Transverse colon (tissue), 4 donors: Measurements from ENCODE around the gene FAM174C. TPM values are rescaled to one million over a fixed set of nuclear protein-coding genes. Genes with fewer than 3 reads are reported as not detected.
"Not testable (repeated sequence)": the region's sequence is repeated elsewhere in the genome, so short reads cannot be mapped to it uniquely, and the experiment has no call there.

Experiments
- DNase-seq: peaks from one replicate; pipeline ENCODE4 v3.0.0-alpha.2; 2019
- H3K27ac ChIP-seq, 4 donors: fragments of 200-600 bp; sonication (generic); 2 replicates each; pipeline ENCODE4 v1.5.1; 2016 to 2018; ENCODE audit warnings: inconsistent platforms in 4 of 4
- H3K27me3 ChIP-seq: fragments of 200-600 bp; sonication (generic); 2 replicates; pipeline ENCODE4 v1.5.1; 2017; ENCODE audit warnings: inconsistent platforms
- H3K36me3 ChIP-seq, 4 donors: fragments of 200-600 bp; sonication (generic); 2 replicates each; pipeline ENCODE4 v1.5.1; 2017 to 2019; ENCODE audit warnings: inconsistent platforms in 4 of 4
- H3K4me1 ChIP-seq, 4 donors: fragments of 200-600 bp; sonication (generic); 2 replicates each; pipeline ENCODE4 v1.5.1; 2017 to 2020; ENCODE audit warnings: inconsistent platforms in 4 of 4
- H3K4me3 ChIP-seq, 4 donors: fragments of 200-600 bp; sonication (generic); 1 replicate in 1 of 4; 2 replicates in 3 of 4; pipeline versions ENCODE4 v1.5.1 to v1.6.1; 2017 to 2019; ENCODE audit warnings: inconsistent platforms in 4 of 4
- H3K9me3 ChIP-seq, 2 donors: fragments of 200-600 bp; sonication (generic); 2 replicates each; pipeline ENCODE4 v1.5.1; 2017 to 2019; ENCODE audit warnings: inconsistent platforms in 2 of 2
- CTCF ChIP-seq, 5 experiments: fragments of 200-600 bp in 3 of 5; fragments of 450-650 bp in 2 of 5; sonication (generic) in 3 of 5; IDR thresholded peaks; 1 replicate in 2 of 5; 2 replicates in 3 of 5; pipeline ENCODE4 v1.5.1; 2016 to 2017; ENCODE audit warnings: antibody characterized with exemption in 5 of 5, inconsistent platforms in 3 of 5, mild to moderate bottlenecking in 2 of 5, moderate library complexity in 1 of 5
- EP300 ChIP-seq: sonication (generic); formaldehyde crosslinking; IDR thresholded peaks from one replicate; pipeline ENCODE4 v1.6.1; 2017; ENCODE audit warnings: antibody characterized with exemption, low read depth
- POLR2A ChIP-seq: fragments of 450-650 bp; IDR thresholded peaks from one replicate; pipeline ENCODE4 v1.6.1; 2016; ENCODE audit warnings: antibody characterized with exemption, mild to moderate bottlenecking, moderate library complexity
- POLR2AphosphoS5 ChIP-seq, 3 donors: sonication (generic); formaldehyde crosslinking; IDR thresholded peaks; one replicate each; pipeline ENCODE4 v1.6.1; 2016; ENCODE audit warnings: antibody characterized with exemption in 3 of 3
- WGBS, 2 donors: methylation state at CpG; one replicate each; pipeline ENCODE4 v1.1.5; 2018; ENCODE audit warnings: low coverage in 1 of 2; 5-methylcytosine and 5-hydroxymethylcytosine counted together
- in situ Hi-C, 4 donors: fragments of 200-750 bp; cut with MboI; loops; one replicate each; pipeline versions ENCODE4 v1.15.0 to v1.15.1; 2017; ENCODE audit warnings: low sequenced_read_pairs in 3 of 4, low pct_ligation_motif_present in 1 of 4, low pct_unique_long_range_greater_than_20kb in 1 of 4
- intact Hi-C: fragments of 100-400 bp; cut with DNase I; formaldehyde crosslinking; loops from one replicate; pipeline ENCODE4 v1.15.1; 2023; ENCODE audit warnings: low total_unique reads
- total RNA-seq, 4 donors: library from RNA; depleted of rRNA; stranded (reverse); fragments of >200 nt; gene quantifications; one replicate each; pipeline ENCODE4 v1.1.0, GENCODE V29; 2016

The FAM174C gene
- total RNA-seq, 4 donors from 2014 or later, result 72.5 to 116 (median 99.0) TPM

GRCh38 chr19:1316466-1316865, 41.1 kb downstream of the FAM174C start:
- intact Hi-C loops (no loop called here), in situ Hi-C loops (no loop called here)
- Histone ChIP-seq H3K36me3 (no peaks in the 10 kb centered on the region), H3K9me3 (no peaks in the 10 kb centered on the region), H3K4me3 (no peak overlapping the region), H3K27ac (no peak overlapping the region), H3K27me3 (peaks cover 87% of the 10 kb centered on the region), H3K4me1 (peaks cover 0 to 27% (median 14%) of the 10 kb centered on the region in 4 donors)
- no peak for DNase-seq
- WGBS, 2 donors, result 78% methylated on average over 12 of the region's 13 CpGs; no CpG with 5 or more reads in 1 of the 2 donors
- no peak for TF ChIP-seq POLR2A
- TF ChIP-seq CTCF (IDR thresholded peaks at IDR 0.05), result no peak
- no peak for TF ChIP-seq EP300
- no peak for TF ChIP-seq POLR2AphosphoS5 (IDR thresholded peaks at IDR 0.05)

- H3K27ac ChIP-seq, result no peak overlapping the region
- DNase-seq, result no peak
- intact Hi-C loops (no loop called here), in situ Hi-C loops (no loop called here)
- TF ChIP-seq POLR2A, result no peak
- no peak for TF ChIP-seq CTCF (IDR thresholded peaks at IDR 0.05)
- TF ChIP-seq POLR2AphosphoS5 (IDR thresholded peaks at IDR 0.05), result no peak
- TF ChIP-seq EP300, result no peak
- peaks cover 97% of the 10 kb centered on the region for H3K27me3 ChIP-seq
- H3K9me3 ChIP-seq, result no peaks in the 10 kb centered on the region
- H3K36me3 ChIP-seq, result no peaks in the 10 kb centered on the region
- H3K4me1 ChIP-seq, result peaks cover 0 to 27% (median 14%) of the 10 kb centered on the region in 4 donors
- H3K4me3 ChIP-seq, result no peak overlapping the region
- 62 to 66% methylated on average over 8 to 17 of the region's 17 CpGs for WGBS, 2 donors
Measured at GRCh38 chr19:1317274-1318003, 42.1 kb downstream of the FAM174C start.

GRCh38 chr19:1318678-1319471, 43.5 kb downstream of the FAM174C start:
- Histone ChIP-seq H3K27ac (no peak overlapping the region), H3K36me3 (no peaks in the 10 kb centered on the region), H3K9me3 (no peaks in the 10 kb centered on the region), H3K4me3 (no peak overlapping the region), H3K27me3 (peaks cover 94% of the 10 kb centered on the region), H3K4me1 (peaks cover 0 to 21% (median 11%) of the 10 kb centered on the region in 4 donors)
- in situ Hi-C loops (no loop called here), intact Hi-C loops (no loop called here)
- 25 to 41% methylated on average over 9 to 45 of the region's 46 CpGs for WGBS, 2 donors
- TF ChIP-seq CTCF (IDR thresholded peaks at IDR 0.05) (no peak), EP300 (no peak), POLR2A (no peak), POLR2AphosphoS5 (IDR thresholded peaks at IDR 0.05) (no peak)
- no peak for DNase-seq

- H3K27ac ChIP-seq, intact Hi-C loops, H3K36me3 ChIP-seq, H3K9me3 ChIP-seq, H3K4me3 ChIP-seq, DNase-seq, in situ Hi-C loops: not testable (repeated sequence)
- 92% methylated on average over 3 of the region's 3 CpGs; no CpG with 5 or more reads in 1 of the 2 donors for WGBS, 2 donors
- Histone ChIP-seq H3K27me3 (peaks cover 94% of the 10 kb centered on the region), H3K4me1 (peaks cover 7 to 21% (median 15%) of the 10 kb centered on the region in 4 donors)
Measured at GRCh38 chr19:1320282-1320650, 44.9 kb downstream of the FAM174C start.
